Natural killer cell treated with Interleukin-12 subunit alpha and Interleukin-12 subunit beta and Interleukin-15 and Interleukin-18, amount 100 ng/mL, for 72 hours (primary cell): Measurements from ENCODE around the gene PPP2R5C. TPM values are rescaled to one million over a fixed set of nuclear protein-coding genes. Genes with fewer than 3 reads are reported as not detected.
A peak's percentile ranks its signal among the peaks of the same experiment; 100 is the strongest.

Experiments used
- ATAC-seq, 2 donors: fragments of 150-1000 bp; cut with Tn5 transposase in 1 of 2; sonication (Bioruptor Pico), chemical (Tn5 transposase) in 1 of 2; 2 replicates each; pipeline ENCODE4 v1.10.0; 2021
- DNase-seq: peaks from one replicate; pipeline ENCODE4 v3.0.0; 2022; ENCODE audit warnings: low spot score
- H3K27ac Mint-ChIP-seq, 2 donors: 1 replicate in 1 of 2; 2 replicates in 1 of 2; pipeline ENCODE4 v1.8.0; 2022; ENCODE audit warnings: mixed read lengths in 2 of 2, mild to moderate bottlenecking in 1 of 2, moderate library complexity in 1 of 2
- H3K27me3 Mint-ChIP-seq, 2 donors: 1 replicate in 1 of 2; 2 replicates in 1 of 2; pipeline ENCODE4 v1.8.0; 2022; ENCODE audit warnings: mixed read lengths in 2 of 2
- H3K36me3 Mint-ChIP-seq: one replicate; pipeline ENCODE4 v1.8.0; 2022; ENCODE audit warnings: mixed read lengths
- H3K4me1 Mint-ChIP-seq, 2 donors: 1 replicate in 1 of 2; 2 replicates in 1 of 2; pipeline ENCODE4 v1.8.0; 2022; ENCODE audit warnings: low read depth in 2 of 2, mixed read lengths in 2 of 2, mild to moderate bottlenecking in 1 of 2
- H3K4me3 Mint-ChIP-seq: one replicate; pipeline ENCODE4 v1.8.0; 2022; ENCODE audit warnings: mixed read lengths
- H3K9me3 Mint-ChIP-seq: 2 replicates; pipeline ENCODE4 v1.8.0; 2022; ENCODE audit warnings: mixed read lengths
- total RNA-seq, 2 donors: library from RNA; stranded (reverse); gene quantifications; one replicate each; pipeline ENCODE4 v1.2.3, GENCODE V29; 2022

The PPP2R5C gene
- total RNA-seq, 2 donors from 2014 or later = 149 to 210 TPM

DNA sequence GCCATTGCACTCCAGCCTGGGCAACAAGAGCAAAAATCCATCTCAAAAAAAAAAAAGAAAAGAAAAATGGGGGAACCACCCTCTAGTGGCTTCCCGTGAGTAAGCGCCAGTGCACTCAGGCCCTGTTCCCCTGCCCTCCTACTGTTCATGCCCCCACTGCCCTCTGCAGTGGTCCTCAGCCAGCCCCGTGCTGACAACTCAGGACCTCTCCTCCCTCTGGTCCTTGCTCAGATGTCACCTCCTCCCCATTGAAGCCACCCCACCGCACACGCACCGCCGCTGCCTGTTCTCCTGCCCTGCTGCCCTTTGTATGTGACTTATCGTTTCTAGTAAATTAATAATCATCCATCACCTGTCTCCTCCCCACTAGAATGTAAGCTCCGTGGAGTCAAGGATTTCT lies 144.1 kb downstream of the PPP2R5C start:
- H3K27ac Mint-ChIP-seq = peak overlapping the region in 1 of 2 donors; percentile 73
- ATAC-seq (peak in 1 of 2 donors; percentile 36), DNase-seq (no peak)
- H3K36me3 Mint-ChIP-seq = peaks cover 22% of the 10 kb centered on the region
- no peak overlapping the region for H3K4me3 Mint-ChIP-seq
- H3K9me3 Mint-ChIP-seq = no peaks in the 10 kb centered on the region
- no peaks in the 10 kb centered on the region for H3K27me3 Mint-ChIP-seq
- H3K4me1 Mint-ChIP-seq = peaks cover 0 to 10% of the 10 kb centered on the region in 2 donors

GRCh38 chr14:101906645-101907044 lies 145.1 kb downstream of the PPP2R5C start:
- peaks cover 0 to 10% of the 10 kb centered on the region in 2 donors for H3K4me1 Mint-ChIP-seq

DNA sequence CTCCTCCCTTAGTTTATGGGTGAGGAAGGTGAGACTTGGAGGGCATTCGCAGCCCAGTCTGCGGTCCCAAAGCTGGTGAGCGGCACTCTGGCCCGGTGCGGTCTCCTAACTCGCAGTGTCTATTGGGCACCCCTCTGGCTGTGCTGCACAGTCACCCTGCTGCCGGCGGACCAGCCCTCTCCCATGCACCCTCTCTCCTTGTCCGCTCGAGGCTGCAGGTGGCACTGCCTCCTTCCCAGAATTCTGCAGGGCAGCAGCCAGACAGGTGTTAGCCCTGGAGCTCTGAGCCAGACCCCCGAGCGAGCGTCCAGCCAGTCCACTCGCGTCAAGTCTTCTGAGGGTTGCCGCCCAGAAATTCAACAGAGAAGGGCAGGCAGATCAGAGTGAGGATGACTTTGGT lies 146.1 kb downstream of the PPP2R5C start:
- Mint-ChIP-seq H3K4me3 (no peak overlapping the region), H3K9me3 (no peaks in the 10 kb centered on the region), H3K36me3 (peaks cover 16% of the 10 kb centered on the region), H3K27me3 (no peaks in the 10 kb centered on the region), H3K27ac (no peak overlapping the region), H3K4me1 (peaks cover 0 to 5% of the 10 kb centered on the region in 2 donors)
- ATAC-seq = peak in 1 of 2 donors; percentile 31
- DNase-seq = no peak

More at GRCh38 chr14:101906645-101907044, 145.1 kb downstream of the PPP2R5C start:
- no peaks in the 10 kb centered on the region for H3K9me3 Mint-ChIP-seq
- H3K4me3 Mint-ChIP-seq = no peak overlapping the region
- DNase-seq (no peak), ATAC-seq (no peak)
- no peaks in the 10 kb centered on the region for H3K27me3 Mint-ChIP-seq
- H3K27ac Mint-ChIP-seq = no peak overlapping the region
- peaks cover 22% of the 10 kb centered on the region for H3K36me3 Mint-ChIP-seq

GRCh38 chr14:101908795-101909194 lies 147.3 kb downstream of the PPP2R5C start:
- Mint-ChIP-seq H3K36me3 (peaks cover 15% of the 10 kb centered on the region), H3K4me3 (no peak overlapping the region), H3K27me3 (no peaks in the 10 kb centered on the region), H3K9me3 (no peaks in the 10 kb centered on the region), H3K27ac (no peak overlapping the region), H3K4me1 (peaks cover 0 to 5% of the 10 kb centered on the region in 2 donors)
- DNase-seq = no peak
- no peak for ATAC-seq

DNA sequence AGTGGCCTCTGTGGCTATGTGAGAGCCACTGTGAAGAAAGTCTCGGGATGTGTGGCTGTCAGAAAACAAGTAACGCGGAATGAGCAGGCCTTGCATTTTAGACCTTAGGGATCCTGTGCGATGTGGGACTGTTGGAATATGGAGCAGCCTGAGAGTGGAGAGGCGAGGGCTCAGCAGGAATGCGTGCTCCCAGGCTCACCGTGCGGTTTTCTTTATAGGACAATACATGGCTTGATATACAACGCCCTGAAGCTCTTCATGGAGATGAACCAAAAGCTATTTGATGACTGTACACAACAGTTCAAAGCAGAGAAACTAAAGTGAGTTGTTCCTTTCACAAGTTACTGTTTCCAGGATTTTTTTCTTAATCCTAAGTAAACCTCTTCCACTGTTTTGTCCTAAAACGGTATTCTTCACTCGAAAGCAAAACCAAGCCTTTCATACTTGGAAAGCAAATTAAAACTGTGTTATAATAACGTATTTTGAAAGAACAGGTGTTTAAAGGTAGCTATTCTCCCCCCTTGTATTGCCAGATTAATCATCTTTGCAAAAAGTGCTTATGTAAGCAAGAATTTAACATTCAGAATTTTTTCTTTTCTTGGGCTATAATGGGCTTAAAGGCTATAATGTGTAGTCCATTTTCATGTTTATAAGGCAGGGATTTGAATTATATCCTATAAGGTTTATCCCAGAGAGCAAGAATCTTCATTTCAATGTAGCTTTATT lies 148.0 kb downstream of the PPP2R5C start:
- Mint-ChIP-seq H3K4me1 (peaks cover 0 to 2% of the 10 kb centered on the region in 2 donors), H3K27me3 (no peaks in the 10 kb centered on the region), H3K9me3 (no peaks in the 10 kb centered on the region), H3K27ac (peak overlapping the region in 1 of 2 donors; percentile 26), H3K4me3 (no peak overlapping the region), H3K36me3 (peaks cover 22% of the 10 kb centered on the region)
- no peak for DNase-seq
- no peak for ATAC-seq

DNA sequence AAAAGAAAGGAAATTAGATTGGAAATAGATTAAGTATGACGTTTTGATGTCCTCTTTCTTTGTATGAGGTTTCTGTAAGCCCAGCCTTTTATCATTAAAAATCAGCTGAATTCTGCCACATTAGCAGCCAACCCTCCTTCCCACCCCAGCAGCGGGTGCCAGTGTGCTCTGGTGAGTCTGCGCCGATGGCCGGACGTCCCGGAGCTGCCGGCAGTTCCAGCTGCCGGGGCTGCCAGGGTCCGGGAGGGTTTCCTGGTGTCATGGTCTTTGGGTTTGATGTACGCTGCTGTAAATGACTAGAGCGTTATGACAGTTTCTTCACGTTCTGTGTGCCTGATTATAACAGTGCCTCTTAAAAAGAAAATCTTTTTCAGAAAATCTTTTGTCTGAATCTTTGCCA lies 151.3 kb downstream of the PPP2R5C start:
- peaks cover 15% of the 10 kb centered on the region for H3K36me3 Mint-ChIP-seq
- H3K4me1 Mint-ChIP-seq = peaks cover 0 to 17% of the 10 kb centered on the region in 2 donors
- no peak overlapping the region for H3K4me3 Mint-ChIP-seq
- no peak for ATAC-seq
- no peaks in the 10 kb centered on the region for H3K9me3 Mint-ChIP-seq
- no peaks in the 10 kb centered on the region for H3K27me3 Mint-ChIP-seq
- H3K27ac Mint-ChIP-seq = peak overlapping the region in 1 of 2 donors; percentile 45
- DNase-seq = no peak

DNA sequence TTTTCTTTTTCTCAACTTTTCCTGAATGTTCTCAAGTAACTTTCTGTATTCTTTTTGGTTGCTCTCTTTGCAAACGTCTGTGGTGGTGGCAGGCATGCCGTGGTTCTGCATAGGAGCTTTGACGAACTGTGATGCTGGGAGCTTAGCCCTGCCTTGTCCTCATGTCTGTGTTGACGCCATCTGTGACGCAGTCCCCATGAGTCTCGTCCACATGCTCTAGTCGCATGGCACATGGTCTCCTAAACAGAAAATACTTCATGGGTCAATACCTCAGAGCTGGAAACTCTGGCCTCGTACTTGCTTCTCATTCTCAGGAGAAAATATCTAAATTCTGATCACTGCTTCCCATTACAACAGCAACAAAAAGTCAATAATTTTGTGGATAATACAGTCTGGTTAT lies 152.6 kb downstream of the PPP2R5C start:
- no peaks in the 10 kb centered on the region for H3K9me3 Mint-ChIP-seq
- no peak overlapping the region for H3K27ac Mint-ChIP-seq

DNA sequence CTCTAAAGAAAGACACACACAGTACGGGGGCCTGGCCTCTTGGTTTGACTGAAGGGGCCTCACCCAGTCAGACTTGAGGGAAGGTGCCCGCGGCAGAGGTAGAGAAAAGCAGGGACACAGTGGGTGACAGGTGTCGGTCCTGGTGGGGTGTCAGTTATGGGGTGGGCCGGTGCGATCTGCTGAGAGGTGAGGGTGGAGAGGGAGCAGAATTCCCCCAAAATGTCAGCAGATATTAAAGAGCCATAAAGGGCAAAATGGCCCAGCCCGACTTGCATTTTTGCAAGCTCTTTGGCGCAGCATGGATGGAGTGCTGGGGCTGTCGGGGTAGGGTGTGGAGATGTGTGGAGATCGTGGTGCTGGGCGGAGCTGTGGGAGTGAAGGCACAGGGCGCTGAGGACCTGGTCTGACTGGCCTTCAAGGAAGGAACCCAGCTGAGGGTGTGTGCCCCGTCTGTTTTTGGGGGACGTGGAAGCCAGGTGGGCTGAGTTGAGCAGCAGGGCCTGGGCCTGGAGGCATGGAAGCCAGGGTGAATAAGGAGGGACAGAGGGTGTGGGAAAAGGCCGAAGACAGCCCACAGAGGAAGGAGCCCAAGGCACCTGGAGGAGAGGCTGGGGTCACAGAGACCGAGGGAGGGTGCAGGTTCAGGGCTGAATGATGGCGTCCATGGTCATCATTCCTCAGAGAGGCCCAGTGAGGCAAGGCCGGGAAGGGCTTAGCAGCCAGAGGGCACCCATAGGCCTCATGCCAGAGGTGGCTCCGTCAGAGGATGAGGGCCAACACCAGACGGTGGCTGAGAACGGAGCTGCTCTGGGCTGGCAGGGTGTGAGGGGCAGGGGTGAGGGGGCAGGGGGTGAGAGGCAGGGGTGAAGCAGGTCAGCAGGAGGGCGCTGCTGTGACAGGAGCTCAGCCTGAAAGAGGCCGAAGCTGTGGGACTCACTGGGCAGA lies 154.6 kb downstream of the PPP2R5C start:
- H3K4me3 Mint-ChIP-seq = no peak overlapping the region
- H3K9me3 Mint-ChIP-seq = no peaks in the 10 kb centered on the region
- H3K27me3 Mint-ChIP-seq = no peaks in the 10 kb centered on the region
- DNase-seq (no peak), ATAC-seq (peak in 1 of 2 donors; percentile 15)
- H3K36me3 Mint-ChIP-seq = peaks cover 7% of the 10 kb centered on the region
- H3K4me1 Mint-ChIP-seq = peaks cover 0 to 19% of the 10 kb centered on the region in 2 donors
- H3K27ac Mint-ChIP-seq = peak overlapping the region; percentile 49 to 85

More for the DNA sequence above, 152.6 kb downstream of the PPP2R5C start:
- H3K4me3 Mint-ChIP-seq = no peak overlapping the region
- H3K36me3 Mint-ChIP-seq = peaks cover 14% of the 10 kb centered on the region
- no peak for DNase-seq
- ATAC-seq = no peak
- H3K27me3 Mint-ChIP-seq = no peaks in the 10 kb centered on the region
- peaks cover 0 to 17% of the 10 kb centered on the region in 2 donors for H3K4me1 Mint-ChIP-seq

DNA sequence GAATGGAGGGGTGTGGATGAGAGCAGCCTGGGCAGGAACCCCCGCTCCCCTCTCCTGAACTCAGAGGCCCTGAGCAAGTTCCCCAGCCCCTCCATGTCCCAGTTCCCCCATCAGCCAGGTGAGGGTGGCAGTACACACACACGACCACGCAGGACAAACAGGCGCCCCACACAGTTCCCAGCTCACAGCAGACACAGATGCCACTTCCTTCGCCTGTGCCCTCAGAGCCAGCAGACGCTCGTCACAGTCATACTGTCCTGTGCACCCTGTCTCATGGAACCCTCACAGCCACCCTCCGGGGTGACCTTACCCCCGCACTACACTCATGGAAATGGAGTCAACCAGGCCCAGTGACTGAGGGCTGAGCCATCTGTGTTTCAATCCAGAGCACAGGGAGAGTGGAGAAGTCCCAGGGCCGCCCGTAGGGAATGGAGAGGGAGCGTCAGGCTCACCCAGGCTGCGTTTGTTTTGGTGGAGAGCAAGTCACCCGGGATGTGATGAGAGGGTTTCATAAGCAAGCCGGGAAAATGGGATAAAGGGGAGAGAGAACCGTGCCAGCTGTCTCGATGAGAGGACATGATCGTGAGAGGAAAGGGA lies 155.4 kb downstream of the PPP2R5C start:
- DNase-seq = no peak
- H3K27ac Mint-ChIP-seq = peak overlapping the region; percentile 64 to 66
- peaks cover 7% of the 10 kb centered on the region for H3K36me3 Mint-ChIP-seq
- peak in 1 of 2 donors; percentile 42 for ATAC-seq
- no peaks in the 10 kb centered on the region for H3K9me3 Mint-ChIP-seq
- no peaks in the 10 kb centered on the region for H3K27me3 Mint-ChIP-seq
- H3K4me3 Mint-ChIP-seq = no peak overlapping the region
- peaks cover 0 to 21% of the 10 kb centered on the region in 2 donors for H3K4me1 Mint-ChIP-seq

- Mint-ChIP-seq H3K4me3 (no peak overlapping the region), H3K27me3 (no peaks in the 10 kb centered on the region), H3K36me3 (peaks cover 7% of the 10 kb centered on the region), H3K9me3 (no peaks in the 10 kb centered on the region), H3K4me1 (peaks cover 0 to 22% of the 10 kb centered on the region in 2 donors), H3K27ac (peak overlapping the region; percentile 64 to 66)
- no peak for DNase-seq
- ATAC-seq = no peak
Observed at GRCh38 chr14:101917413-101918017, 156.0 kb downstream of the PPP2R5C start.

- H3K27ac Mint-ChIP-seq = peak overlapping the region in 1 of 2 donors; percentile 80
- H3K36me3 Mint-ChIP-seq = peaks cover 7% of the 10 kb centered on the region
- no peak overlapping the region for H3K4me3 Mint-ChIP-seq
- no peak for DNase-seq
- H3K27me3 Mint-ChIP-seq = no peaks in the 10 kb centered on the region
- H3K4me1 Mint-ChIP-seq = peaks cover 0 to 22% of the 10 kb centered on the region in 2 donors
- no peak for ATAC-seq
- H3K9me3 Mint-ChIP-seq = no peaks in the 10 kb centered on the region
Observed at GRCh38 chr14:101918065-101918989, 156.8 kb downstream of the PPP2R5C start.

GRCh38 chr14:101920271-101920670 lies 158.8 kb downstream of the PPP2R5C start:
- Mint-ChIP-seq H3K36me3 (no peaks in the 10 kb centered on the region), H3K4me1 (peaks cover 0 to 21% of the 10 kb centered on the region in 2 donors), H3K9me3 (no peaks in the 10 kb centered on the region), H3K27me3 (no peaks in the 10 kb centered on the region), H3K4me3 (no peak overlapping the region), H3K27ac (peak overlapping the region; percentile 45 to 48)
- DNase-seq (no peak), ATAC-seq (no peak)
